ENCODE results near the gene BRD1.
"Not testable (repeated sequence)": the region's sequence is repeated elsewhere in the genome, so short reads cannot be mapped to it uniquely, and the experiment has no call there.

The BRD1 gene

GRCh38 chr22:49781886-49782285 is 45.8 kb downstream of the BRD1 start:
- not testable (repeated sequence) for DNase-seq

- DNase-seq = no peak
Observed at GRCh38 chr22:49781289-49781782, 46.3 kb downstream of the BRD1 start.

GRCh38 chr22:49780698-49781288 is 46.9 kb downstream of the BRD1 start:
- DNase-seq = no peak

GRCh38 chr22:49779853-49780697 is 47.6 kb downstream of the BRD1 start:
- DNase-seq = no peak

- DNase-seq = no peak
Observed at GRCh38 chr22:49779211-49779610, 48.5 kb downstream of the BRD1 start.

GRCh38 chr22:49777569-49778249 is 50.0 kb downstream of the BRD1 start:
- DNase-seq = no peak

- no peak for DNase-seq
Observed at GRCh38 chr22:49776891-49777290, 50.8 kb downstream of the BRD1 start.

GRCh38 chr22:49775867-49776511 is 51.7 kb downstream of the BRD1 start:
- no peak for DNase-seq

- no peak for DNase-seq
Observed at GRCh38 chr22:49775191-49775866, 52.3 kb downstream of the BRD1 start.

GRCh38 chr22:49774499-49775151 is 53.0 kb downstream of the BRD1 start:
- DNase-seq = no peak

GRCh38 chr22:49774046-49774445 is 53.6 kb downstream of the BRD1 start:
- no peak for DNase-seq

- no peak for DNase-seq
Observed at GRCh38 chr22:49773531-49773930, 54.1 kb downstream of the BRD1 start.

- no peak for DNase-seq
Observed at GRCh38 chr22:49772692-49773091, 55.0 kb downstream of the BRD1 start.

- DNase-seq = no peak
Observed at GRCh38 chr22:49771266-49772065, 56.2 kb downstream of the BRD1 start.

- no peak for DNase-seq
Observed at GRCh38 chr22:49770547-49771265, 57.0 kb downstream of the BRD1 start.

- no peak for DNase-seq
Observed at GRCh38 chr22:49769691-49770546, 57.8 kb downstream of the BRD1 start.

GRCh38 chr22:49768951-49769690 is 58.6 kb downstream of the BRD1 start:
- no peak for DNase-seq

GRCh38 chr22:49768077-49768910 is 59.4 kb downstream of the BRD1 start:
- no peak for DNase-seq

All from amniotic stem cell (primary cell).